HG02678 (cell line): Measurements from ENCODE around the gene TMCO4.
"Not testable (repeated sequence)": the region's sequence is repeated elsewhere in the genome, so short reads cannot be mapped to it uniquely, and the experiment has no call there.

Experiments
- ATAC-seq: cut with Tn5 transposase; IDR thresholded peaks from one replicate; pipeline ENCODE4 v1.9.1; 2021; ENCODE audit warnings: mild to moderate bottlenecking, moderate library complexity; ENCODE audit not compliant: unreplicated experiment

TMCO4 gene

GRCh38 chr1:19799230-19800075 lies at the start of gene TMCO4:
TSS of gene TMCO4 (minus strand) at chr1:19799916. CDS start at chr1:19780758, 19,158 bp downstream.
- peak; percentile 72 for ATAC-seq

DNA sequence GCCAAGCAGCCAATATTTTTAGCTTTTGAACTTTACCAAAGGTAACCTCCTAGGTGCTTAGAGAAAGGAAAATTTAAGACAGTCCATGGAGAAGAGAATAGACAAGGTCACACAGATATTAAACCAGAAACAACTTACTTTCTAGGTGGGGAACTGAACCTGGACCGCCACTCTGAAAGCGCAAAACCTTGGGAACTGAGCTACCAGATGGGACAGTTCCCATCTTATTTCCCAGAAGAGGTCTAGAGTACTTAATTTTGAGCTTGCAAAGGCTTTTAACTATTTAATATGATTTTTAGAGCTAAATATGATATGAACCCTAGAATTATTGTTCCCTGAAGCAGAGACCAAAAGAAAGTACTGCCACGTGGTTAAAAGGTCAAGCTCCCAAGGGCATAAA lies 49.6 kb upstream of the TMCO4 start:
- ATAC-seq = not testable (repeated sequence)

GRCh38 chr1:19847334-19847733 lies 47.6 kb upstream of the TMCO4 start:
- not testable (repeated sequence) for ATAC-seq

DNA sequence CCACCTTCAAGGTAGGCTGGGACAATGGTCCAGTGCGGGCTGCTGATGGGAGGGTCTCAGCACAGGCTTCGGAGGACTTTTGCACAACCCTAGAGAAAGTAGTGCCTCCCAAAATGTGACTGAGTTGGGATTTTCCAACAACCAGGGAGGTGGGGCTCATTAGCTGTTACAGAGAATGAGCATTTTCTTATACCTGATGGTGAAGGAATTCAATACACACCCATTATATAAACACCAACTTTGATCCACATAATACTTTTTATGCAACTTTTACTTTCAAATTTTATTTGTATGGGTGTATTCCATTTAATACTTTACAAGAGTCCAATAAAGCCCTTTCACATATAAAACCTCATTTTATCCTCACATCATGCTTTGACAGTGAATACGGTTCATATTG lies 46.6 kb upstream of the TMCO4 start:
- no peak for ATAC-seq

DNA sequence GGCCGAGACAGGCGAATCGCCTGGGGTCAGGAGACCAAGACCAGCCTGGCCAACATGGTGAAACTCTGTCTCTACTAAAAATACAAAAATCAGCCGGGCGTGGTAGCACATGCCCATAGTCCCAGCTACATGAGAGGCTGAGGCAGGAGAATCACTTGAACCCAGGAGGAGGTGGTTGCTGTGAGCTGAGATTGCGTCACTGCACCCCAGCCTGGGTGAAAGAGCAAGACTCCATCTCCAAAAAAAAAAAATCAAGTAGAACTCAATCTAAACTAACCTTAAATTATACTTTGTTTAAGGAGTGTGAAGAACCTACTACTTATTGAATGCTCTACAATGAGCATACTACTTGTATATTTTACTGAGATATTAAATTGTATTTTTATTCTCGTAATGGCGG lies 45.8 kb upstream of the TMCO4 start:
- no peak for ATAC-seq

GRCh38 chr1:19844731-19845495 lies 45.2 kb upstream of the TMCO4 start:
- ATAC-seq = no peak

DNA sequence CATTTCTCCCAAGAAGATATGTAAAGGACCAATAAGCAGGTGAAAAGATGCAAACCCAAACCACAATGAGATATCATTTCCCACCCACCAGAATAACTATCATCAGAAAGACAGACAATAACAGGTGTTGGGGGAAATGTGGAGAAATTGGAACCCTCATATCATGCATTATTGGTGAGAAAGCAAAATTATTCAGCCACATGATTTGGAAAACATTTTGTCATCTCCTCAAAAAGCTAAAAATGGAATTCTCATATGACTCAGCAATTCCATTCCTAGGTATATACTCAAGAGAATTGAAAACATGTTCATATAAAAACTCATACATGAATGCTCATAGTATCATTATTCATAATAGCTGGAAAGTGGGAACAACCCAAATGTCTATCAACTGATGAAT lies 40.5 kb upstream of the TMCO4 start:
- ATAC-seq = no peak

DNA sequence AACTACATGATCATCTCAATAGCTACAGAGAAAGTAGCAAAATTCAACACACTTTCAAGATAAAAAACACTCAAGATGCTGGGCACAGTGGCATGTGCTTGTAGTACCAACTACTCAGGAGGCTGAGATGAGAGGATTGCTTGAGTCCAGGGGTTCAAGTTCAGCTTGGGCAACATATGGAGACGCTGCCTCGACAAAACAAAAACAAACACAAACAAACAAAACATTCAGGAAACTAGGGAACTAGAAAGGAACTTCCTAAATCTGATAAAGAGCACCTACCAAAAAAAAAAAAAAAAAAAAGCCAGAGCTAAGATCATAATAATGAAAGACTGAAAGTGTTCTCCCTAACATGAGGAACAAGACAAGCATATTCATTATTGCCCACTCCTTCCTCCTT lies 38.1 kb upstream of the TMCO4 start:
- ATAC-seq = no peak

GRCh38 chr1:19835578-19835977 lies 35.9 kb upstream of the TMCO4 start:
- no peak for ATAC-seq

- ATAC-seq = no peak
These were observed 31.7 kb upstream of the TMCO4 start for GRCh38 chr1:19831441-19831840.

DNA sequence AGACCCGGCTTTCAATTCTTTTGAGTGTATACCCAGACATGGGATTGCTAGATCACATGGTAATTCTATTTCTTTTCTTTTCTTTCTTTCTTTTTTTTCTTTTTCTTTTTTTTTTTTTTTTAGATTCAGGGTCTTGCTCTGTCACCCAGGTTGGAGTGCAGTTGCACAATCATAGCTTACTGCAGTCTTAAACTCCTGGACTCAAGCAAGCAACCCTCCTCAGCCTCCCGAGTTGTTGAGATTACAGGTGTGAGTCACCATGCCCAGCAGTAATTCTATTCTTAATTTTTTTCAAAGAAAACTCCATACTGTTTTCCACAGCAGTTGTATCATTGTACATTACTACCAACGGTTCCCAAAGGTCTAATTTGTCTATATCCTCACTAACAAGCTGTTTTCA lies 28.8 kb upstream of the TMCO4 start:
- no peak for ATAC-seq

- no peak for ATAC-seq
These were observed 25.6 kb upstream of the TMCO4 start for GRCh38 chr1:19825298-19825697.

GRCh38 chr1:19824541-19824940 lies 24.8 kb upstream of the TMCO4 start:
- ATAC-seq = no peak

DNA sequence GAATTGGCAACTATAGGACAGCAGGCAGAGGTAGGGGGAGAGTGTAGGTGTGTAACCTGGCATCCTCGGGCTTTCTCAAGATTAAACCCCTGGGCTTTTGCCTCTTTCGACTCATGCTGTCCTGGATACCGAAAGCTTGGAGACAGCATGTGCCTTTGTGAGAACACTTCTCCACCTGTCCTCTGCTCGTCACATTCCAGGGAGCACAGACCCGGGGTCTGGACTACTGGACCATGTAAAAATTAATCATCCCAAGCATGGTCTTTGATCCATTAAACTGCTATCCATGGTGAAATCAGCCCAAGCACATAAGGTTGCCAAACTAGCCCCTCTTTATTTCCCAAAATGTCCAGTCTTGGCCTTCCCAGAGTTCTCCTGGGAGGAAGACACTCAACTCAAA lies 24.3 kb upstream of the TMCO4 start:
- ATAC-seq = no peak

DNA sequence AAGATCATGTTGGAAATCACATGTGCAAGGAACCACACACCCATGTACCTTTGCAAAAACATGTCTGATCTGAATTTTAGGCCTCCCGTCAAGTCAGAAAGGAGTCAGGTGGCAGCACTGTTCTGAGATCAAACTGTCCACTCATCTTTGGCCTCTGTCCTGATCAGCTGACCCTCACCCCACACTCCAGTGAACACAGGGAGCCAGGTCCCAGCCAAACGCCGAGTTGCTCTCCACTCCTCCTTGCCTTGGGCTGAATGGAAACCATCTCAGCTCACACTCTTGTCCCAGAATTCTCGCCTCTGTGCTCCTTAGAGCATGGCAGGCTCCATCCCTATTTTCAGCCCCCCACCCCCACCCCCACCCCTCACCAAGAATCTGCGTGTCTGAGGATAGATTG lies 20.0 kb upstream of the TMCO4 start:
- ATAC-seq = no peak

DNA sequence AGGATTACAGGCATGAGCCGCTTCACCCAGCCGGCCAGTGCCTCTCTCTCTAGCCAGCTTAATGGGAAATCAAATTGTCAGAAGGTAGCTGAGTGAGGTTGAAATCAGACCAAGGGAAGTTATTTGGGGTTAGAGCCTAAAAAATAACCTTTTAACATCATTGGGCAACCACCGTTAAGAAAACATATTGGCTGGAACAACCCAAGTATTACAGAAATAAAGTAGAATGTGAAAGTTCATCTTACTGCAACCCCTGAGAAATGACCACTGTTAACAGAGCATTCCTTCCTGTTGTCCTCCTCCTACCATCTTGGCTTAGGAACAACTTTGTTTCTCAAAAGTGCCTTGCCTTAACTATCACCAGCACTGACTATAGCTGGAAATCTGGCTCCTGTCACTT lies 18.6 kb upstream of the TMCO4 start:
- ATAC-seq = no peak

DNA sequence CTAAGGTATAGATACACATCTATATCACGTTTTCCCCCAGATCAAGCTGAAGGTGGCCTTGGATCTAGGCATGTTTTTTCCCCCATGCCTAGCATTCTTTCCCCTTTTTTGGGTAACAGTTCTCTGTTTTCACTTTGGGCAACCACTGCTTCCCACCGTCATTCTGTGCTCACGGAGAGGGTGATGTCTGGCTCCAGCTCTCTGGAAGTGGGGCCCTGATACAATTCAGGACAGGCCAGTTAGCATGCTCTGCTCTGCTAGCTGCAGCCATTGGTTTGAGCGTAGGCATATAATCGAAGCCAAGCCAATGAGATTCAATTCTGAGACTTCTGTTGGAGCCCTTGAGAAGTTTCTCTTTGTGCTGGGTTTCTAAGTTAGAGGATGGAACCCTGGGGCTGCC lies 17.4 kb upstream of the TMCO4 start:
- ATAC-seq = no peak

GRCh38 chr1:19816737-19817086 lies 17.0 kb upstream of the TMCO4 start:
- not testable (repeated sequence) for ATAC-seq

DNA sequence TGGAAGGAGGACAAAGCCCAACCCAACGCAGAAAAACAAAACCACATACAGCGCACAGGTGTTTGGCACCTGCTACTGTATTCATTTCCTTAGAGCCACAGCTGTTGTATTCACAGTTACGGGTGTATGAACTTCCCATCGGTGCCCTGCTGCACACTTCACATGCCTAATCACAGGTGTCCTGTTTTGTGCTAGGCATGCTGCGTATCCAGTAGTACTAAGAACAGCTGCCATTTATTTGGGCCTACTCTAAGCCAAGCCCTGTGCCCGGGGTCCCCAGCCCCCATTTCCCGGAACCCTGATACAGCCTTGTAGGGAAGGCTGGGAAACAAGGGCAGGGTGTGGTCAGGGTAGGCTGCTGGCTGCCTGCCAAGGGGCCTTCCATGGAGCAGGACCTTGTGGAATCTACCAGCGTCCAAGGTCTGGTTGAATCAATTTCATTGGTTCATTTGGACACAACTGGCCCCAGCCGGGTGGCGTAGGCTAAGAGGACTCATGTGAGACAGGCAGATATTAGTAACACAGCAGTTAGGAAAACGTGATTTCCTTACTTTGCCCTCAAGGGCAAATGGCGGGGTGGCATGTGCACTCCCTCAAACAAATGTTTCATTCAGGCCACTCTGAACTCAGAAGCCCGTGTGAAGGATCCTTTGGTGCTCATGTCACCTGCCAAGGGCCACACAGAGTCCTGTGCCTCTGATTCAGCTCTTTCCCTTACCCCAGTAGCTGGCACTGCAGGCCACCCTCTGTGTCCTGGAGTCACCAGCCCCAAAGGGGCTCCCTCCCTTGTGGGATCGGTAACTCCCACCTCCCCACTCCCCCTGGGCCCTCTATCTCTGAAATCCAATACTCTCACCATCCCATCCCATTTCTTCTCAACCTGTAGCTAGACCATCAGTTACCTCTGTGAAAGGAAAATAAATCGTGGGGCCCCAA lies 16.4 kb upstream of the TMCO4 start:
- no peak for ATAC-seq

GRCh38 chr1:19814681-19815503 lies 15.2 kb upstream of the TMCO4 start, which contains the start of gene RNF186:
TSS of gene RNF186 (minus strand) at chr1:19815283. CDS start at chr1:19815101, 182 bp downstream.
- no peak for ATAC-seq
